T follicular helper cell (primary cell): ENCODE measurements around the gene ERO1B.
"Not testable (repeated sequence)": the region's sequence is repeated elsewhere in the genome, so short reads cannot be mapped to it uniquely, and the experiment has no call there.

Source experiments
- DNase-seq: peaks from one replicate; pipeline ENCODE4 v3.0.0-alpha.2; 2020; ENCODE audit warnings: low read depth
- total RNA-seq, 2 experiments: gene quantifications; one replicate each; lab custom pipeline; 2026; lab: John Stamatoyannopoulos, UW

ERO1B gene, protein sequence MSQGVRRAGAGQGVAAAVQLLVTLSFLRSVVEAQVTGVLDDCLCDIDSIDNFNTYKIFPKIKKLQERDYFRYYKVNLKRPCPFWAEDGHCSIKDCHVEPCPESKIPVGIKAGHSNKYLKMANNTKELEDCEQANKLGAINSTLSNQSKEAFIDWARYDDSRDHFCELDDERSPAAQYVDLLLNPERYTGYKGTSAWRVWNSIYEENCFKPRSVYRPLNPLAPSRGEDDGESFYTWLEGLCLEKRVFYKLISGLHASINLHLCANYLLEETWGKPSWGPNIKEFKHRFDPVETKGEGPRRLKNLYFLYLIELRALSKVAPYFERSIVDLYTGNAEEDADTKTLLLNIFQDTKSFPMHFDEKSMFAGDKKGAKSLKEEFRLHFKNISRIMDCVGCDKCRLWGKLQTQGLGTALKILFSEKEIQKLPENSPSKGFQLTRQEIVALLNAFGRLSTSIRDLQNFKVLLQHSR
- 15.0 to 30.6 reads per million in 2 experiments for total RNA-seq

DNA sequence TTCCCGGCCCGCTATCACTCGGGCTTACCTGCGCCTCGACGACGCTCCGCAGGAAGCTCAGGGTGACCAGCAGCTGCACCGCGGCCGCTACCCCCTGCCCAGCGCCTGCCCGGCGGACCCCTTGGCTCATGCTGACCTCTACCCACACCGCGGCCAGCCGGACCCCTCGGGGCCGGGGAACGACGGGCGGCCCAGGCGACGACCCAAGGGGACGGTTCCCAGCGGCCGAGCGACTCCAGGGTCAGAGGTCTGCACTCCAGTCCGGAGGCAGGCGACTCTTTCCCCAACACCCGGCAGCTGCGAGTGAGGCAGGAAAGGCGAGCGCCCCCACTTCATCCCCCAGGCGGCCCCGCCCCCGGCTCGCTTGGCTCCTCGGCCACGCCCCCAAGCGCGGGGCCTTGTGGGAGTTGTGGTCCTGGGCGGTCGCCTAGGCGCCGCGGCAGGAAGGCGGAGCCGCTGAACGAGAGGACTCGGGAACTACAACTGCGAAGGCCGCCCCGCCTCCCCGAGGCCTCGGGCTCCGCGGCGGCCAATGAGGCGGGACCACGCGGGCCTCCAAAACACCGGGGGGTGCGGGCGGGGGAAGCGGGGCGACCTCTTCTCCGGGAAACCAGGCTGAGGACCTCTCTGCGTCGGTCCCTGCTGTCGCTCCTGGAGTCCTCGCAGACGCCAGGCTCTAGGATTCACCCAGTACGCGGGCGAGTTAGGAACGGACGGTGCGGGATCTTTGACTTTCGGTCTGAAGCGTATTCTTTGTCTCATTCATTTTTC, at the start of gene ERO1B:
ERO1B (minus strand) TSS at position 305 of the 771 bp plus-strand sequence; CDS start at position 130, 175 bp downstream.
- DNase-seq, result peak; percentile 96

- DNase-seq, result not testable (repeated sequence)
These were observed 49.7 kb upstream of the ERO1B start for GRCh38 chr1:236331412-236331811.

DNA sequence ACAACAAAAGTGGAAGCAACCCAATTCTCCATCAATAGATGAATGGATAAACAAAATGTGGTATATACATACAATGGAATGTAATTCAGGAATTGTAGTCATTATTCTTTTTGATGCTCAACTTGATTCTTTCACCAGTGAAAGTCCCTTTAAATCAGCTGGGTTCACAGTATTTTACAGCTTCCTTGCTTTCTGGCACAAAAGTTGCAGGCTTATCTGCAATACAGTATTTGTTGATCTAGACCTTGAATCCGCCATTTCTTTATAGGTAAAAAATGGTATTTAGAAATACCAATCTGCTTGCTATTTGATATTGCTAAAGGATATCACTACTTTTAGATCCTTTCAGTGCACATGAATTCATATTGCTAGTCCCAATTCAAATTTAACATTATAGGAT, 44.7 kb upstream of the ERO1B start:
- DNase-seq, result no peak

GRCh38 chr1:236325567-236325966, 43.8 kb upstream of the ERO1B start:
- no peak for DNase-seq

DNA sequence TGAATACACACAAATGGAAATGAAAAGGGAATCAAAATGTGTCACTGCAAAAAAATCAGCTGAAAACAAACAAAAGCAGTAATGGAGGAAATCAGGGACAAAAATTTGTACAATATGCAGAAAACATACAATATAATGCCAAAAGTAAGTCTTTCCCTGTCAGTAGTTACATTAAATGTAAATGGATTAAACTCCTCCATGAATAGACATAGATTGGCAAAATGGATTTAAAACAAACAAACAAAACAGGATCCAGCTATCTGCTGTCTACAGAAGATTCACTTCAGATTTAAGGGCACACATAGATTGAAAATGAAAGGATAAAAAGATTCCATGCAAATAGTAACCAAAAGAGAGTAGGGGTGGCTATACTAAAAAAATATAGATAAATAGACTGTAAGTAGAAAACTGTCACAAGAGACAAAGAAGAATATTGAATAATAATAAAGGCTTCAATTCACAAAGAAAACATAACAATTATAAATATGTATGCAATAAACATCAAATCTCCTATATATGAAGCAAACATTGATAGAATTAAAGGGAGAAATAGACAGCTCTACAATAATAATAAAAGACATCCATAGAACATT, 42.2 kb upstream of the ERO1B start:
- DNase-seq, result no peak

- no peak for DNase-seq
These were observed 41.0 kb upstream of the ERO1B start for GRCh38 chr1:236322566-236323409.

DNA sequence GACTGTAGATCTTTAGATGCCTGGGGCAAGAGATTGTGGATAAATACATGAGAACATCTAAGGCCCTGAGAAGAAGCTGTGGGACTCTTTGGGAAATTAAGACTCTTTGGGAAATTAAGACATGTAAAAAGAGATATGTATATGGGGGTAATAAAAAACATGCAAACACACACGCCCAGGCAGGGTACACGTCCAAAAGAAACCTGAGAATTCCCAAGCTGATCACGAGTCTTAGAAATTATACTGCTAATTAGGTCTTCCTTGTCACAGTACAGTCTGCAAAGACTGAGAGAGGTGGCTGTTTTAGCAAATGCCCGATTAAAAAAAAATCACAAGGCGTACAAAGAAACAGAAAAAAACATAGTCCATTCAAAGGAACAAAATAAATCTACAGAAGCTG, 39.3 kb upstream of the ERO1B start:
- DNase-seq, result no peak

DNA sequence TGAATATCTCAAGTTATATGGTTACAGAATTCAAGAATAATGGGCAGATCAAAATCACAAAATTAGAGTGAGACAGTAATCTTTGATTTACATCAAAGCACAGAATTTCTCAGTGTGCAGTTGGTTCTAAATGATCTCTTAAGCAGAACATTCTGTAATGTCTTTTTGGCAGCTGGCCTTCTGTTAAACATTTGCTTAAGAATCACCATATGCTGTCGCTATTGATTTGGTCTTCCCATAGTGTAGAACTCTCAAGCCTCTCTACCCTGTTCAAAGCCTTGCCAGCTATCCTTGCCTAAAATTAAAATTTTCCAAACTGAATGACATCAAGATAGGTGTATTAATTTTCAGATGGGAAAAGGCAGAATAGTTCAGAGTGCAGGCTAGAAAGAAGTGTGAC, 38.9 kb upstream of the ERO1B start:
- DNase-seq, result no peak

GRCh38 chr1:236320214-236320613, 38.5 kb upstream of the ERO1B start:
- no peak for DNase-seq

GRCh38 chr1:236316437-236316836, 34.7 kb upstream of the ERO1B start:
- no peak for DNase-seq

GRCh38 chr1:236315518-236315917, 33.8 kb upstream of the ERO1B start:
- no peak for DNase-seq

- DNase-seq, result no peak
These were observed 33.3 kb upstream of the ERO1B start for GRCh38 chr1:236315092-236315491.

GRCh38 chr1:236314050-236314449, 32.3 kb upstream of the ERO1B start:
- DNase-seq, result not testable (repeated sequence)

DNA sequence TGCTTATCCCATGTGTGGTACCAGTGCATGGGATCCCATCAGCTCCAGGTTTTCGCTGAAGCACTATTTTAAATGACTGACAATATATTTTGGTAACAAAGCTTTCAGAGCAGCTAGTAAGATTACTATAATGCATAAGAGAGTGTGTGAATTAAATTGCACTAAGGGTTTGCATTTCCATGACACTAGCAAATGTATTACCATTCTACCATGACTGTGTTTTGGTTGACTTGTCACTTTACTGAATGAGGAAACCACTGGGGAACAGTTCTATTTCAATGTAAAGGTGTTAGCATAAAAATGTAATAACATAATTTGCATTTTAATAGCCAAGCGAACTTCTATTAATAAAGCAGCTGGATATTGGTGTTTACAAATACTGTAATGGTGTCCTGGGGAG, 31.7 kb upstream of the ERO1B start:
- no peak for DNase-seq

DNA sequence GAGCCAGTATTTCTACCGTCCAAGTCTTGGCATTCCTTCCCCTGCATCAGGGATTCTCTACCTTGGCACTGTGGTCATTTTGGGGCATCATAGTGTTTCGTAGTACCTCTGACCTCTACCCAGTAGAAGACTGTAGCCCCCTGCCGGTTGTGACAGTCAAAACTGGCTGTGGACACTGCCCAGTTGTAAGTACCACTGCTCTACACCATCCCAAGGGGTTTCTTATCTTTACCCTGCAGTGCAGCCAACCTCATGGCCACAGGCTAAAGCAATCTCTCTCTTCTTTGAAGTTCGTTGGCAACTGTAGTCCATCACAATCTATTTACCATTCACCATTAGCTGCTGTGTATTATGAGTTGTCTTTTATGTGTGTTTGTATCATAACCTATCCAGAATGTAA, 29.3 kb upstream of the ERO1B start:
- DNase-seq, result no peak

DNA sequence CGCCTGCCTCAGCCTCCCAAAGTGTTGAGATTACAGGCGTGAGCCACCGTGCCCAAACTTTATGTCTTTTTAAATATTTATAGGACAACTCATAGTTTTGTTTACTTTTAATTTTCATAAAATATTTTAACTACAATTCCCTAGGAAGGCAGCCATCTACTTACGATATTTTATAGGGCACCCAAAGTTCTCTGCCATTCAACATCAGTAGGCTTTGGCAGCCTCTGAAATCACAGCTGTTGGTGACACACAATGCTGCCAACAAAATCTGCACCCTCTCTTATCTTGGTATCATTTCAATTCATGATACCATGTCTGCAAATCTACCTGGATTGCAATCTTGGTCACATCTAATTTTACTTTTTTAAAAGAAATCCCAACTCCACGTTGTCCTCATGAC, 27.1 kb upstream of the ERO1B start:
- no peak for DNase-seq

DNA sequence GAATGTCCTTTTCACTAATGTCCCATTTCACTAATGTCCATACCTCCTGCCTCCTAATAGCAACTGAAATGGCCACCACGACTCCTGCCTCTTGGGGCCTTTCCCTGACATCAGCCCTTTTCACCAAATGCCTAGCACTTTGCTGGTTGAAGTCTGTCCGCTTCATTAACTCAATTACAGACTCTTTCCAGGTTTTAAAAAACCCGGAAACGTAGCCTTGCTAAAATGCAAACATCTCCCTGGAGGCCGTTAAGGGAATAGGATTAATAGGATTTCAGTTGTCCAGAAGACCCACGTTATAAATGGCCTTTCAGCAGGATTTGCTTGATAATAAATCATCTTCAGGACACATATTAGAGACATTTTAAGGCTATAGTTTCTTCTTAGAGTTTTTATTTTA, 25.7 kb upstream of the ERO1B start:
- no peak for DNase-seq

GRCh38 chr1:236304682-236305081, 22.9 kb upstream of the ERO1B start:
- DNase-seq, result no peak

- no peak for DNase-seq
These were observed 21.9 kb upstream of the ERO1B start for GRCh38 chr1:236303675-236304074.

- no peak for DNase-seq
These were observed 21.2 kb upstream of the ERO1B start for GRCh38 chr1:236302941-236303340.

DNA sequence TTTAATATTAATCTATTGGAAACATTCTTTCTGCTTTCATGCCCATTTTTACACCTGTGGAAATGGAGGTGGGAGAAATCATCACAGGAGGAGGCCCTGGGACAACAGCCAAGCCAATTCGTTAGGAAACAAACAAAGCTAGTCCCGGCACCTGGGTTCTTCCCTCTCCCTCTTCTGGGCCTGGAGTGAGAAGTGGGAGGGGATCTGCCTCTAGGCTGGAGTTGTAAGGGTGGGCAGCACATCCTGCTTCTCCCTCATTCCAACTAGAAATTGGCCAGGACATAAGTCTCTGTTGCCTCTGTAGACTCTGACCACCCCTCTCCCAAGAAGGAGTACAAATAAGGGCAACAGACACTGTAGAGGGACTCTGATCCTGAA, 20.2 kb upstream of the ERO1B start:
- no peak for DNase-seq
